ENCODE results near the gene SETSIP.
"Not testable (repeated sequence)": the region's sequence is repeated elsewhere in the genome, so short reads cannot be mapped to it uniquely, and the experiment has no call there.

SETSIP gene

DNA sequence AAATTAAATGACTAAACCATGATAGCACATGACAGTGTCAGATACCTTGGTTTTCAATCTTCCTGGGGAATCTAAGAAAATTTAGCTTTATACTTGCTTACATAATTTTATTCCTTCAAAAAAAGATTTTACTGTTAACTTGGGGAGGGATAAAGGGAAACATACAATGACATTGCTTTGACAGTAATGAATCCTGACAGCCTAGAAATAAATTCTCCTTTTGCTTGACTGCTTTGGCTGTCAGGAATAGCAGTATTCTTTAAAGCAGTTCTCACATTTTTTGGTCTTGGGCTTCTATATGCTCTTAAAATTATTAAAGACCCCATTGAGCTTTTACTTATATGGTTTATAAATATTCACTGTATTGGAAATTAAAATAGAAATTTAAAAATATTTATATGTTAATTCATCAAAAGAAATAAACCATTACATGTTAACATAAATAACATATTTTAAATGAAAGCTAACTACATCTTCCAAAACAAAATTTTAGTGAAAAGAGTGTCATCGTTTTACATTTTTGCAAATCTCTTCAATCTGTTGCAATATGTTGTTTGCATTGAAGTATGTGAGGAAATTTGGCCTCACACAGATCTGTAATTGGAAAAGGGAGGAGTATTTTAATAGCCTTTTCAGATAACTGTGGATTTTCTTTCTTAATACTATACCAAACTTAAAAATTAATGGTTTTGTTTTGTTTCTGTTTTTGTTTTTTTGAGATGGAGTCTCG lies 29.3 kb downstream of the SETSIP start:
- no peak for DNase-seq

DNA sequence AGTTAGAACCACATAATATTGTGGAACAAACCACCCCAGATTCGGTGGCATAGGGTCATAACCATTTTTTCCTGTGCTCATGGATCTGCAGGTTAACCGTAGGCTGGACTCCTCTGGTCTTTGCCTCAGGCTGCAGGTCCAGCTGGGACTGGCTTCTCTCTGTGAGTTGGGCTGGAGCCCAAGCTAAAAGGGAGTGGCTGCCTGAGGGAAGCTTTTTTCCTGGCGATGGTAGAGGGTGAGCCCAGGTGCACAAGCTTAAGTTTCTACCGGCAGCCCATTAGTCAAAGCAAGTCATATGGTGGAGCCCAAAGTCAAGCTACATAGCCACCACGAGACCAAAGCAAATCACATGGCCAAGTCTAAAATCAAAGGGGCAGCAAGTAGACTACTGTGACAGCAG lies 31.6 kb downstream of the SETSIP start:
- DNase-seq, result no peak

DNA sequence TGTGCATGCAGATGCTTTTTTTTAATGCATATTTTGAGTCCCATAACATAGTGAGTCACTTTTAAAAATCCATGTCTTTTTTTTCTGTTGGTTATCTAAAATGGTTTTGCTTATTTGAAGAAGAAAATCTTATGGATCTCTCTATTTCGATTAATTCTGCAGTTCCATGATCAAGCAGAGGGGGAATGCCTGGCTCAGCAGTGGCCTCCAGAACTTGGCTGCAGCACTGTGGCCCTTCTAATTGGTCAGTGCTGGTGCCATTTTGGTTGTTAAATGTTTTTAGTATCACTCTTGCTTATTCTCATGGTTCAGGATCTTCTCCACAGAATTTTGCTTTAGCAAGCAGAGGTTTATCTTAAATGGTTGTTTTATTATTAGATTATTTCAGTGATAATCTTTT lies 34.2 kb downstream of the SETSIP start:
- DNase-seq, result no peak

DNA sequence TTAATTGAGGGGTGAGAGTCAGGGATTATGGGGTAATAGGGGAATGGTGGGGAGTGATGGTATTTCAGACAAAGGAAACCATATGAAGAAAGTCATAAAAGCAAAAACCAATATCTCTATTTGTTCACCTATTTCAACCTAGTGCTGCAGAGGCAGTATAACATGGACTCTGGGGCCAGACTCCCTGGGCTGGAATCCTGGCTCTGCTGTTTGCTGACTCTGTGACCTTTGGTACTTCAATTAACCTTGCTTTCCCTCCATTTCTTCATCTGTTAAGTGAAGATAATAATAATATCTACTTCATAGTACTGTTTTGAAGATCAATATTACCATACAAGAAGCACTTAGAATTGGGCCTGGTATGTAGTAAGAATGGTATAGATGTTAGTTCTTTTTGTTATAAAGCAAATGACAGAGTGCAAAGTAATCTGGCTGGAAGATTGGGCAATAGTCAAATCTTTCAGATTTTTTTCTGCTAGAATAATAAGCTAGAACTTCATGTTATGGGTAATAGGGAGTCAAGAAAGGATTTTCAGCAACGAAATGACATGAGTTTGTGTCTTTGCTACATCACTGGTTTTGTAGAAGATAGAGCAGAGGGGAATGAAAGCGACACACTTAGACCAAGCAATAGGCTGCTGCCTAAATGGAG lies 36.4 kb downstream of the SETSIP start:
- DNase-seq, result no peak

DNA sequence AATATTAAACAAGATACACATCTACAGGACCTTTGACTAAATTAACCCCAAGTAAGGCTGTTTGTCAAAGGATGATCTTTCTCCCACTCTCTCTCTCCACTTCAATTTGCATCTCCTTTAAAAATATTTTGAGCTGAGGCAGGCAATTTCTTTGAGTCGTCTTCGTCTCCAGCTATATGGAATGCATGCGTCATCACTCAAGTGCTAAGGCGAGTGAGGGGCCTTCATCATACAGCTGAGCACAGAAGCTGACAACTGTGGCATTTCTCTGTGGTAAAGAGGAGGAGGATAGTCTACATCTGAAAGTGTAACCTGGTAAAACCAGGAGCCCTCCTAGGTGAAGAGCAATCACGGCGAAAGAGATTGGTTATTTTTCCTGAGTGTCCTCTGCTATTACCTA lies 37.8 kb downstream of the SETSIP start:
- no peak for DNase-seq

DNA sequence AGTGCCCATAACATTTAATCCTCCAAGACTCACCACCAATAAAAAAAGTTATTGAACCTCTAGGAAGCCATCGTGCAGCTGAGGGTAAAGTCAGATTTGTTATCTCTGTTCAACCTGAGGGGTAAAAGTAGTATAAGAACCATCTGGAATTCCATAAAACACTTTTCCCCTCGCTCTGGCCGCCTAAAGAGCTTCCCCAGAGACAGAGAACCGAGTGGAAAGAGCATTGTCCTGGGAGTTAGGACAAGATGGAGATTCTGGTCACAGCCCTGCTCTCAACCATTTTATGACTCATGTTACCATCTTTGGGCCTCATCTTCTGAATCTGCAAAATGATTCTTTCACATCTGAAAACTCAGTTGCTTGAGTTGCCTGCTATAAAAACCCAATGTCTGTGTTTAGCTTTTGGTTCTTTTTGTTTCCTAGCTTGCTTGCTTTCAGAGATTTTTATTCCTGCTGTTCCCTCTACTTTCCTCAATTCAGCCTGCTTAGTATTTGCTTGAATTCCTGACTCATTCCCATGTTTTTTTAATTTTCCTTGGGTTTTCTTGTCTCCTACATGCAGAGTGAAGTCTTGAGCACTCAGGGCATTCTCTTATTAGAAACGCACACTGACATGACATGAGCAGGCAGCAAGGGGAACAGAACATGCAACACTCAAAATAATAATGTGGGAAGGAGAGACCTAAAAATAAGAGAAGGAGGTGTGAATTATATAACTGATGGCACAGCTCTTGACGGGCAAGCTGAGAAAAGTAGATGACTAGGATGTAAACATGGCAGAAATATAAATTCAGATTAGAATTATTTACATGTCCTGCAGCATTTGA lies 43.7 kb downstream of the SETSIP start:
- DNase-seq, result no peak

DNA sequence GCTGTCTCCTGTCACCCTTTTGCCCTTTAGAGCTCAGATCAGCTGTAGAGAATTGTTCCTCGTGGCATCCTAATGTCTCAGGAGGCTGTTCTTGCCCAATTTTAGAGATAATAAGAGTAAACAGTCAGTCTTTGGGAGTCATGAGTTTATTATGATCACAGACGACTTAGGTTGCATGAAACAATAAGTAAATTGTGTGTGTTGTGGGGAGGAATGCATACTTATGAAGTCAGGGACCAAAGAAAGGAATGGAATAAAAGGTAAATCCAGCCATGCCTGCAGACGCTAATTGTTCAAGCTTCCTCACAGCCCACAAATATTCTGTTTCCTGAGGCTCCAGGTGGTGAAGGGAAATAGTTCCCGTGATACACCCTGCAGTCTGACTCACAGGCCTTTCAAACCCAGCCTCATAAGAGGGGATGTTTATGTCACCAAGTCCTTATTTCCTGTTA lies 44.5 kb downstream of the SETSIP start:
- DNase-seq, result peak; percentile 17

DNA sequence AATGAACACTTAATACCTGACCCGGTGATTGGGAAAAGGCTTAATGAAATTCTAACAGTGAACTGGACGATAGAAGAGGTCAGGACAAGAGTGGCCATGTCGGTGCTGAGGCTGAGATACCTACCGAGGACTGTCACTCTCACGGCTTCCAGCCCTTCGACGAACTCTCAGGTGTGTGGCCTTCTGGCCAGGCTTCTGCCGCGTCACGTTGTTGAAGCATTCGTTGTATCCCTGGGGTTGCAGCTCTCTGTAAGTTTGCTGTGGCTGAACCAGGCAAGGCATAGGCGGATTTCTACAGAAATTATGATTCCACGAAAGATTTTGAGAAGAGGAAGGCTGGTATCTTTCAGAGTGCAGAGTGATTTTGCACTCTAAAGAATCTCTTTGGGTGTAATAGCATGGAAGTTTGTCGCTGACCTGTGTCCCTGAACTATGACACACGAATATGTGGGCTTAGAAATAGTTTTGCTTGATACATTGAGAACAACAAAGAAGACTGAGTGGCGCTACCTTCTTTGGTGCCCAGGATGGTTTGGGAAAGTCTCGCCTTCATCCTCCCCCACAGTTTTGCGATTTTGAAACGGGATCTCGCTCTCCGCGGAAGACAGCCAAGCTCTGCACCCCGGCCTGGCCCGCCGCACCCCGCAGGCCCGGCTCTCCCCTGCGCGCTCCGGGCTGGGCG lies 45.8 kb downstream of the SETSIP start:
- DNase-seq, result no peak

DNA sequence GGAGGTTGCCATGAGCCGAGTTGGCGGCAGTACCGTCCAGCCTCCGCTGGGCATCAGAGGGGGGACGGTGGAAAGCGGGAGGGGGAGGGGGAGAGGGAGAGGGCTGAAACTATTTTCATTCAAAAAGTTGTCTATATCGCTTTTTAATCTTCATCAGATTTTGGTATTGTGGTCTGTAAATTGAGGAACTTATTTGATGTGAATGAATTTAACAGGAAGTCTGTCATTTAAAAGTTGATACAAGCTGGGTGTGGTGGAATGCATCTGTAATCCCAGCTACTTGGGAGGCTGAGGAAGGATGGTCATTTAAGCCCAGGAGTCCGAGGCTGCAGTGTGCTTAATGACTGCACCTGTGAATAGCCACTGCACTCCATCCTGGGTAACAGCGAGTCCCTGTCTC lies 48.4 kb downstream of the SETSIP start:
- no peak for DNase-seq

DNA sequence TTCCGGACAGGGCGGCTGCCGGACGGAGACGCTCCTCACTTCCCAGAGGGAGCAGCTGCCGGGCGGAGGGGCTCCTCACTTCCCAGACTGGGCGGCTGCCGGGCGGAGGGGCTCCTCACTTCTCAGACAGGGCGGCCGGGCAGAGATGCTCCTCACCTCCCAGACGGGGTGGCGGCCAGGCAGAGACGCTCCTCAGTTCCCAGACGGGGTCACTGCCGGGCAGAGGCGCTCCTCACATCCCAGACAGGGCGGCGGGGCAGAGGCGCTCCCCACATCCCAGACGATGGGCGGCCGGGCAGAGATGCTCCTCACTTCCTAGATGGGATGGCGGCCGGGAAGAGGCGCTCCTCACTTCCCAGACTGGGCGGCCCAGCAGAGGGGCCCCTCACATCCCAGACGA lies 49.2 kb downstream of the SETSIP start:
- not testable (repeated sequence) for DNase-seq

All from NCI-H1105 treated with DMSO at 0.1 percent for 48 hours (cell line).